SK-N-SH (cell line): ENCODE measurements around the gene PDCD1.

ENCODE experiments used
- EP300 ChIP-seq, 2 experiments: IDR thresholded peaks; 2 replicates each; pipeline versions ENCODE4 v1.4.0 to v1.6.1; 2012; ENCODE audit warnings: borderline replicate concordance in 1 of 2, low read depth in 1 of 2, low read length in 1 of 2
- NFIC ChIP-seq: IDR thresholded peaks from 2 replicates; pipeline ENCODE4 v1.4.0; 2012; ENCODE audit warnings: borderline replicate concordance
- POLR2AphosphoS5 ChIP-seq: IDR thresholded peaks from 2 replicates; pipeline ENCODE4 v1.6.1; 2012; ENCODE audit warnings: low read depth, low read length
- SMC3 ChIP-seq: IDR thresholded peaks from 2 replicates; pipeline ENCODE4 v1.6.1; 2012; ENCODE audit warnings: low read depth, low read length, improper control_type of control experiment
- YY1 ChIP-seq: IDR thresholded peaks from 2 replicates; pipeline ENCODE4 v1.4.0; 2012; ENCODE audit warnings: low read depth, mild to moderate bottlenecking
- TF ChIP-seq, protein P1 (sequence below): IDR thresholded peaks from 2 replicates; pipeline ENCODE4 v1.6.1; 2012; ENCODE audit warnings: mild to moderate bottlenecking, low read depth, low read length, moderate library complexity
- TF ChIP-seq, protein P2 (sequence below): fragments of 200-600 bp; sonication (generic); IDR thresholded peaks from 2 replicates; pipeline ENCODE4 v1.6.1; 2017; ENCODE audit warnings: antibody characterized with exemption, mild to moderate bottlenecking, moderate library complexity
- TF ChIP-seq, protein P3 (sequence below): IDR thresholded peaks from 2 replicates; pipeline ENCODE4; 2012
- TF ChIP-seq, protein P4 (sequence below): fragments of 150-350 bp; IDR thresholded peaks from 2 replicates; pipeline ENCODE4 v1.6.1; 2017; ENCODE audit warnings: antibody characterized with exemption, low read length, low read depth, borderline replicate concordance

DNA sequence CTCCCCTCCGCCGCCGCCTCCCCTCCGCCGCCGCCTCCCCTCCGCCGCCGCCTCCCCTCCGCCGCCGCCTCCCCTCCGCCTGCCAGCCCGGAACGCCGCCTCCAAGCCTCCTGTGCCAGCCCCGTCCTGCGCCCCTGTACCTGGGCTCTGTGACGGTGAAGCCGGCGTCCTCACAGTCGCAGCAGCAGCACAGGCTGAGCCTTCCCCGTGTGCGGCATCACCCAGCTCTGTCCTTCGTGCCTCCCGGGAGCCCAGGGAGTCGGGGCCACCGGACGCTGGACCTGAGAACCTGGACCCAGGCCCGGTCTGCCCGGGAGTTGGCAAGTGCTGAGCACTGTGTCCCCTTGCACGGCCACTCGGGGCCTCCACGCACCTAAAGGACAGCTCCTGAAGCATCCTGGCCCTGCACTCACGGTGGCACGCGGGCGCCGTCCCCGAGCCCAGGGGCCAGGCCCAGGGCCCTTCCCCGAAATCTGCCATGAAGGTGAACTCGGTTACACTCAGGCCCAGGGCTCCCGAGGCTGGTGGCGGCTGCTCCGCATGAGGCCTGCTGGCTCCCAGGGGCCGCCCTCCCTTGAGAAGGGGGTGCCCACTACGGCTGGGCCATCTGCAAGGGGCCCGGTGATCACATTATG is 43.8 kb upstream of the PDCD1 start:
- TF ChIP-seq, protein P1, sequence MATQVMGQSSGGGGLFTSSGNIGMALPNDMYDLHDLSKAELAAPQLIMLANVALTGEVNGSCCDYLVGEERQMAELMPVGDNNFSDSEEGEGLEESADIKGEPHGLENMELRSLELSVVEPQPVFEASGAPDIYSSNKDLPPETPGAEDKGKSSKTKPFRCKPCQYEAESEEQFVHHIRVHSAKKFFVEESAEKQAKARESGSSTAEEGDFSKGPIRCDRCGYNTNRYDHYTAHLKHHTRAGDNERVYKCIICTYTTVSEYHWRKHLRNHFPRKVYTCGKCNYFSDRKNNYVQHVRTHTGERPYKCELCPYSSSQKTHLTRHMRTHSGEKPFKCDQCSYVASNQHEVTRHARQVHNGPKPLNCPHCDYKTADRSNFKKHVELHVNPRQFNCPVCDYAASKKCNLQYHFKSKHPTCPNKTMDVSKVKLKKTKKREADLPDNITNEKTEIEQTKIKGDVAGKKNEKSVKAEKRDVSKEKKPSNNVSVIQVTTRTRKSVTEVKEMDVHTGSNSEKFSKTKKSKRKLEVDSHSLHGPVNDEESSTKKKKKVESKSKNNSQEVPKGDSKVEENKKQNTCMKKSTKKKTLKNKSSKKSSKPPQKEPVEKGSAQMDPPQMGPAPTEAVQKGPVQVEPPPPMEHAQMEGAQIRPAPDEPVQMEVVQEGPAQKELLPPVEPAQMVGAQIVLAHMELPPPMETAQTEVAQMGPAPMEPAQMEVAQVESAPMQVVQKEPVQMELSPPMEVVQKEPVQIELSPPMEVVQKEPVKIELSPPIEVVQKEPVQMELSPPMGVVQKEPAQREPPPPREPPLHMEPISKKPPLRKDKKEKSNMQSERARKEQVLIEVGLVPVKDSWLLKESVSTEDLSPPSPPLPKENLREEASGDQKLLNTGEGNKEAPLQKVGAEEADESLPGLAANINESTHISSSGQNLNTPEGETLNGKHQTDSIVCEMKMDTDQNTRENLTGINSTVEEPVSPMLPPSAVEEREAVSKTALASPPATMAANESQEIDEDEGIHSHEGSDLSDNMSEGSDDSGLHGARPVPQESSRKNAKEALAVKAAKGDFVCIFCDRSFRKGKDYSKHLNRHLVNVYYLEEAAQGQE: no peak
- TF ChIP-seq, protein P2, sequence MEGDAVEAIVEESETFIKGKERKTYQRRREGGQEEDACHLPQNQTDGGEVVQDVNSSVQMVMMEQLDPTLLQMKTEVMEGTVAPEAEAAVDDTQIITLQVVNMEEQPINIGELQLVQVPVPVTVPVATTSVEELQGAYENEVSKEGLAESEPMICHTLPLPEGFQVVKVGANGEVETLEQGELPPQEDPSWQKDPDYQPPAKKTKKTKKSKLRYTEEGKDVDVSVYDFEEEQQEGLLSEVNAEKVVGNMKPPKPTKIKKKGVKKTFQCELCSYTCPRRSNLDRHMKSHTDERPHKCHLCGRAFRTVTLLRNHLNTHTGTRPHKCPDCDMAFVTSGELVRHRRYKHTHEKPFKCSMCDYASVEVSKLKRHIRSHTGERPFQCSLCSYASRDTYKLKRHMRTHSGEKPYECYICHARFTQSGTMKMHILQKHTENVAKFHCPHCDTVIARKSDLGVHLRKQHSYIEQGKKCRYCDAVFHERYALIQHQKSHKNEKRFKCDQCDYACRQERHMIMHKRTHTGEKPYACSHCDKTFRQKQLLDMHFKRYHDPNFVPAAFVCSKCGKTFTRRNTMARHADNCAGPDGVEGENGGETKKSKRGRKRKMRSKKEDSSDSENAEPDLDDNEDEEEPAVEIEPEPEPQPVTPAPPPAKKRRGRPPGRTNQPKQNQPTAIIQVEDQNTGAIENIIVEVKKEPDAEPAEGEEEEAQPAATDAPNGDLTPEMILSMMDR: no peak
- TF ChIP-seq NFIC: no peak
- TF ChIP-seq, protein P3, sequence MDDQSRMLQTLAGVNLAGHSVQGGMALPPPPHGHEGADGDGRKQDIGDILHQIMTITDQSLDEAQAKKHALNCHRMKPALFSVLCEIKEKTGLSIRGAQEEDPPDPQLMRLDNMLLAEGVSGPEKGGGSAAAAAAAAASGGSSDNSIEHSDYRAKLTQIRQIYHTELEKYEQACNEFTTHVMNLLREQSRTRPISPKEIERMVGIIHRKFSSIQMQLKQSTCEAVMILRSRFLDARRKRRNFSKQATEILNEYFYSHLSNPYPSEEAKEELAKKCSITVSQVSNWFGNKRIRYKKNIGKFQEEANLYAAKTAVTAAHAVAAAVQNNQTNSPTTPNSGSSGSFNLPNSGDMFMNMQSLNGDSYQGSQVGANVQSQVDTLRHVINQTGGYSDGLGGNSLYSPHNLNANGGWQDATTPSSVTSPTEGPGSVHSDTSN: no peak
- no peak for TF ChIP-seq POLR2AphosphoS5
- TF ChIP-seq, protein P4, sequence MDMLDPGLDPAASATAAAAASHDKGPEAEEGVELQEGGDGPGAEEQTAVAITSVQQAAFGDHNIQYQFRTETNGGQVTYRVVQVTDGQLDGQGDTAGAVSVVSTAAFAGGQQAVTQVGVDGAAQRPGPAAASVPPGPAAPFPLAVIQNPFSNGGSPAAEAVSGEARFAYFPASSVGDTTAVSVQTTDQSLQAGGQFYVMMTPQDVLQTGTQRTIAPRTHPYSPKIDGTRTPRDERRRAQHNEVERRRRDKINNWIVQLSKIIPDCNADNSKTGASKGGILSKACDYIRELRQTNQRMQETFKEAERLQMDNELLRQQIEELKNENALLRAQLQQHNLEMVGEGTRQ: no peak
- no peak for TF ChIP-seq YY1
- TF ChIP-seq EP300 (IDR thresholded peaks at IDR 0.05; ENCODE audit: borderline replicate concordance in 1 of 2, low read depth in 1 of 2, low read length in 1 of 2): no peak
- no peak for TF ChIP-seq SMC3
